ENCODE measurements around the gene FADS2.

GRCh38 chr11:61885784-61886580, 57.9 kb downstream of the FADS2 start:
- TF ChIP-seq CTCF (IDR thresholded peaks at IDR 0.05 in 4 of 5, conservative IDR thresholded peaks at IDR 0.05 in 1 of 5) (no peak), POLR2A (IDR thresholded peaks at IDR 0.05) (no peak)

All from gastrocnemius medialis (tissue), 4 donors.